ENCODE data around the gene ITPKC.
"Not testable (repeated sequence)": the region's sequence is repeated elsewhere in the genome, so short reads cannot be mapped to it uniquely, and the experiment has no call there.

Gene ITPKC

DNA sequence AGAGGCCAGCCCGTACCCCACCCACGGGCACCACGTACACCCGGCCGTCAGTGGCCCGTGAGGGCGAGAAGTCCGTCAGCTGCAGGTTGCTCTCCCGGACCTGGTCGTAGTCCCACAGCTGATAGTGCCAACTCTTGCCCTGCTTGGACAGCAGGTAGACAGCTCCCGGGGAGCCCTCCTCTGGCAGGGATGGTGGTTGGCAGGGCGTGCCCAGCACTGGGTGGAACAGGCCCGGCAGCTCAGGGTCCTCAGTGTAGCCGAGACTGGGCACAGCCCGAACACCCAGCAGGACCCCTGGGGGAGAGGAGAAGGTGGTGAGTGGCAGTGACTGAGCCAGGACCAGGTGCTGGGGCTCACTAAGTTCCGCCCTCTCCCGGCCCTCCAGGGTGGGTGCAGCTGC, 25.6 kb downstream of the ITPKC start:
- DNase-seq, result no peak

DNA sequence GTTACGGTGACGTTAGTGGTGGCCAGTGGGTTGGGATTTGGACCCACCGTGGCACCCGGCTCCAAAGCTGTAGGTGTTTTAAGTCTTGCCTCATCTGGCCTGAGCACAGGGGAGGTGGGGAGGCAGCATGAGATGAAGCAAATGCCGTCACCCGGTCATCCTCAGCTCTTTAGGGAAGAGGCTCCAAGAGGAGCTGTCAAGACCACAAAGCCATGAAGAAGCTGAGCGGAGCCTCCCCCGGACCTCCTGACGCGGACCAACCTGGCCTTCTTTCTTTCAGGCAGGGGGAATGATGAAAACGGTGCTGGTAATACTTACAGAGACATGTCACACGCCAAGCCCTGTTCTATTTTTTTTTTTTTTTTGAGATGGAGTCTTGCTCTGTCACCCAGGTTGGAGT, 26.0 kb downstream of the ITPKC start:
- no peak for DNase-seq

DNA sequence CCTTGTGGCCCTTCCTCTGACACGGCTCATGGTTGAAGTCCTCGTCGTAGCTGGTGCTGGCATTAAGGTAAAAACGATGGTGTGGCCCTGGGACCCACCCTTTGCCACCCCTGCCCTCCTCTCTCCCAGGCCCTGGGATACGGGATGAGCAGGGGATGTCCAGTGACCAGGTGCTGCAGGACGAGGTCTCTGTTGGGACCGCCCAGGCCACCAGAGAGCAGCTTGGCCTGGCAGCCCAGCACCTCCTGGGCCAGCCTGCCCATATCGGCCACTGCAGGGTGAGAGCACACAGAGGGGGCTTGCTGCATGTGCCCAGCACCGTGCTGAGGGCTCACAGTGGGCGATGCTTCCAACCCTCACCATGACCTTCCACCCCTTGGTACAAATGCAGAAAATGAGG, 27.0 kb downstream of the ITPKC start:
- no peak for DNase-seq

DNA sequence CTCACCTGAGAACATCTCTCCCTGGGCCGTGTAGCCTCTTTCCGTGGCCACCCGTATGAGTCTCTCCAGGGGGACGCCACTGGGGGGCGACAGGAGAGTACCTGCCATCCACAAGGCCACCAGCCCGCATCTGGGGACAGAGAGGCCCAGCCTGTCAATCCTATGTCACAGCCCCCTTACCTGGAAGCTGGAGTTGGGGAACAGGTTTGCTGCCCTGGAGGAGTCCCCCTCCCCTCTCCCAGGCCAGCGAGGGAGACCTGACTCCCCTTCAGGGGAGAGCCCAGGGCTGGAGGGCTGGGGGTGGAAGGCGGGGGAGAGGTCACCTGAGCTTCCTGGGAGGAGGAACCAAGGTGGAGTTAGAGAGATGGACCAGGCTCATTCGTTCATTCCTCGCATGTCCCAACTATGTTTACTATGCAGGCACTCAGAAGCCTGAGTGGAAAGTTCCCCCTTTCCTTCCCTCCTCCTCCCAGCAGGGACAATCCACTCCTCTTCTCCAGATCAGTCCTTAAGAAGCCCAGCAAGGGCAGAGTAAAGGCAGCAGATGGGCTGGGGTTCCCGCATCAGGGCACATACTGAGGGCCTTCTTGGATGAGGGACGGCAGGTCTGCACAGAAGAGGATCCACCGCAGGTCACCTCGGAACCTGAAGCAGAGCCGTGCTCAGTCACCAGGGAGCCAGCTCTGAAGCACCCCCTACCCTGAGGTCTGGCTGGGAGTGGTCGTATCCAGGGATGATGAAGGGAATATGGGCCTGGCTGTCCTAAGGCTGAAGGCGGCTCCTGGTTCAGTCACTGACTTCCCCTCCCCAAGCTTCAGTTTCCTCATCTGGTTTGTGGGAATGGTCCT, 27.9 kb downstream of the ITPKC start:
- DNase-seq, result no peak

DNA sequence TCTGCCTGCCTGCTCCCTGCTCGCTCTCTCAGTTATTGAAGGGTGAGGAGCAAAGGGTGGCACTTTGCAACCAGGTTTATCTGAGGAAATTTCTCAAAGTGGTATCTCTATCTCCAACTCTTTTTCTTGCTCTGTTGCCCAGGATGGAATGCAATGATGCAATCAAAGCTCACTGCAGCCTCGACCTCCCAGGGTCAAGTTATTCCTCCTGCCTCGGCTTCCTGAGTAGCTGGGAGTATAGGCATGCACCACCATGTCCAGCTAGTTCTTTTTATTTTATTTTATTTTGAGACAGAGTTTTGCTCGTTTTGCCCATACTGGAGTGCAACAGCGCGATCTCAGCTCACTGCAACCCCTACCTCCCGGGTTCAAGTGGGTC, 28.5 kb downstream of the ITPKC start:
- DNase-seq, result no peak

DNA sequence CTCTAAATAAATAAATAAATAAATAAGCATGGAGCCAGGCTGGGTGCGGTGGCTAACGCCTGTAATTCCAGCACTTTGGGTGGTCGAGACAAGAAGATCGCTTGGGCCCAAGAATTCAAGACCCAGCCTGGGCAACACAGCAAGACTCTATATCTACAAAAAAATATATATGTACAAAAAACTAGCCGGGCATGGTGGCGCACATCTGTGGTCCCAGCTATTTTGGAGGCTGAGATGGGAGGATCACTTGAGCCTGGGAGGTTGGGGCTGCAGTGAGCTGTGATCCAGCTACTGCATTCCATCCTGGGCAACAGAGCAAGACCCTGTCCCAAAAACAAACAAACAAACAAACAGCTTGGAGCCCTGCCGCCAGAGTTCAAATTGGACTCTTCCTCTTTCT, 30.6 kb downstream of the ITPKC start:
- DNase-seq, result no peak

DNA sequence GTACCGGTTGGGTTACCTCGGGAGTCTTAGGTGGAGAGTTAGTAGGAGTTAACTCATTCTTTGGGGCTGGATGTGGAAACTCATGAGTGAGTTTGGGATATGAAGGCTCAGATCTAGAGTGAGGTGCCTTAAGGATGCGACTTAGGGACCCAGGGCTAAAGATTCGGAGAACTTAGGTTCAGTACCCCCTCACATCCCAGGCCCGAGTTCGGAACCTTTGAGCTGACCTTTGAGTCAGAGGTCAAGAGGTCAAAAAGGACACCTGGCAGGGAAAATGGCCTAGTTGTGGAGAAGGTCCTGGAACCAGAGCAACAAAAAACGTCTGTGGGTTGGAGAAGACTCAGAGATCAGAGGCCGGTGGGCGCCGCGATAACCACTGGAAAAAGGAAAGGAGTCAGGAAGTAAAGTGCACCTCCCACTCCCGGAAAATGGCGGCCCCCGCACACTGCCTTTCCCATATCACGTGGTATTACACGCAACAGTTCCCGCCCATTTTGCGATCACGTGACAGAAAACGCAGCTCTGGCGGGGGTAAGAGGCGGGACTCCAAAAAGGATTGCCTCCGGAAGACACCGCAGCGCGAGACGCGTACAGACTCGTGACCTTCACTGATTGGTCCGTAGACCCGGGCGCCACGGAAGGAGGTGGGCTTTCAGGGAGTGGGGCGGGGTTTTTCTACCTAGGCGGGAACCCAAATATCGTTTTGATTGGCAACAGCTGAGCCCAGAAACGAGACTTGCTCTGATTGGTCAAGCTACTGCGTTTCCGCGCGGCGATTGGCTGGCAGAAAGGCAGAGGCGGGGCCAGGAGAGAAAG, 33.4 kb downstream of the ITPKC start, which contains the start of gene ACTMAP:
ACTMAP (minus strand) TSS at position 420 of the 816 bp plus-strand sequence. CDS start 674 bp downstream, outside the sequence.
- peak; percentile 100 for DNase-seq

DNA sequence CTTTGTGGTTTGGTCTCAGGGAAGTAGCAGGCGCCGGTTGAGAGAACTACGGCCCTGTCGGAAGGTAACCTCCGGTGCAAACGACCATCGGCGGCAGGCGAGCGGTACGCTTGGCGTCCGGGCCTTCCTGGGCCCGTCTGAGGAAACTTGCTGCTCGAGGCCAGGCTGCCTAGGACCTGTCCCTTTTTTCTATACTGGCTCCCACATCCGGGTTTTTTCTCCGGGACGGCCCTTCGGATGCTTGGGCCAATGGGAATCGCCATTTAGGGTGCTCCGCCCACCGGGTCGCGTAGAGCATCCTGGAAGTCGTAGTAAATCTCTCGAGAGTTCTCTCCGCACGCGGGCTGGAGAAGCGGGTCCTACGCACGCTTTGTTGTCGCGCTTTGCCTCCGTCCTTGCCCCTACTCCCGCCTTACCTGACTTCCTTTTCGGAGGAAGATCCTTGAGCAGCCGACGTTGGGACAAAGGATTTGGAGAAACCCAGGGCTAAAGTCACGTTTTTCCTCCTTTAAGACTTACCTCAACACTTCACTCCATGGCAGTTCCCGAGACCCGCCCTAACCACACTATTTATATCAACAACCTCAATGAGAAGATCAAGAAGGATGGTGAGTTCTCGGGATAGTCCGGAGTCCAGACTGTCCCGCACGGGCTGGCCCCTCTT, 34.1 kb downstream of the ITPKC start, which contains the start of gene SNRPA:
SNRPA (plus strand) TSS at position 330 of the 664 bp plus-strand sequence; CDS start at position 536, 206 bp downstream.
- peak; percentile 99 for DNase-seq

DNA sequence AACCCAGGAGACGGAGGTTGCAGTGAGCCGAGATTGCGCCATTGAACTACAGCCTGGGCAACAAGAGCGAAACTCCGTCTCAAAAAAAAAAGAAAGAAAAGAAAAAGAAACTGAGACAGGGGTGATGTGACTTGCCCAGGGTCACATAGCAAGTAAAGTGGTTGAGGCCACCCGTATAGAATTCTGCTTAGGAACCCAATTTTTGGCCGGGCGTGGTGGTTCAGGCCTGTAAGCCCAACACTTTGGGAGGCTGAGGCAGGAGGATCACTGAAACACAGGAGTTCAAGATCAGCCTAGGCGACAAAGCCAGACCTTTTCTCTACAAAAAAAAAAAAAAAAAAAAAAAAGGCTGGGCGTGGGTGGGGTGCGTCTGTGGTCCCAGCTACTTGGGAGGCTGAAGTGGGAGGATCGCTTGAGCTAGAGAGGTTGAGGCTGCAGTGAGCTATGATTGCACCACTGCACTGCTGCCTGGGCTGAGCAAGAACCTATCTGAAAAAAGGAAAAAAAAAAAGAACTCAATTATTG, 35.4 kb downstream of the ITPKC start:
- no peak for DNase-seq

DNA sequence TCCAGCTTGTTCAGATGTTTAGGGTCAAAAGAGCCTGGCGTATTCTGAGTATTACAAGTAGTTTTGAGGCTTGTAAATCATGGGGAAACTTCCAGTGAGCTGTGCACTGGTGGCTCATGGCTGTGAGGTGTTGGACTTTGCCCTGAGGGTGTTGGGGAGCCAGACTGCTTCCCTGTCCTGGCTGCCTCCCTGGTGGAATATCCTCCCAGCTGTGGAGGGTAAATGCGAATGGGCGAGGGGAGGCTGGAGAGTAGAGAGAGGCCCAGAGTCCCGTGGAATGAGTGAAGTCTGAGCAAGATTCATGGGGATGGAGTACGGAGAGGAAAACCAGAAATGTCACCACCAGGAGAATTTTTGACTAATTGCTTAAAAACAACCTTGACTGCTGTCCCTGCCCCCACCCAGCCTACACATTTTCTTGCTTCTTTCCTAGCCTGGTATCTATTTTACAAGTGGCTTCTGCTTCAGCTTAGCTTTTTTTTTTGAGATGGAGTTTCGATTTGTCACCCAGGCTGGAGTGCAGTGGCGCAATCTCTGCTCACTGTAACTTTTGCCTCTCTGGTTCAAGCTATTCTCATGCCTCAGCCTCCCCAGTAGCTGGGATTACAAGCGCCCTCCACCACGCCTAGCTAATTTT, 37.8 kb downstream of the ITPKC start:
- DNase-seq, result no peak

DNA sequence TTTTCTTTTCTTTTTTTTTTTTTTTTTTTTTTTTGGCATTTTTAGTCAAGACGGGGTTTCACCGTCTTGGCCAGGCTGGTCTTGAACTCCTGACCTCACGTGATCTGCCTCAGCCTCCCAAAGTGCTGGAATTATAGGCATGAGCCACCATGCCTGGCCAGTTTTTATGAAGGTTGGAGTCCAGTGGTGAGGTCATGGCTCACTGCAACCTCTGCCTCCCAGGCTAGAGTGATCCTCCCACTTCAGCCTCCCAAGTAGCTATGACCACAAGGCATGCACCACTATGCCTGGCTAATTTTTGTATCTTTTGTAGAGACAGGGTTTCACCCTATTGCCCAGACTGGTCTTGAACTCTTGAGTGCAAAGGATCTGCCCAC, 38.3 kb downstream of the ITPKC start:
- DNase-seq, result no peak

DNA sequence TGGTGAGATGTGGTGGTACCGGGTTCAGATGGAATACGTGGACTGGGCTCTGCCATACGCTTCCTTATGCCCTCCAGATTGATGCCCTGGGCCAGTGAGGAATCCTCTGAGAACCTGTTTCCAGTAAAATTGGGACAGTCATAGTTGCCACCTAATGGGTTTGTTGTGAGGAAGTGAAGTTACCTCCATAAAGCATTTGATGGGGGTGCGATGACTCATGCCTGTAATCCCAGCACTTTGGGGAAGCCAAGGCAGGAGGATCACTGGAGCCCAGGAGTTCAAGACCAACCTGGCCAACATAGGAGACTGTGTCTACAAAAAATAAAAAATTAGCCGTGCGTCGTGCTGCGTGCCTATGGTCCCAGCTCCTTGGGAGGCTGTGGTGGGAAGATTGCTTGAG, 38.9 kb downstream of the ITPKC start:
- DNase-seq, result no peak

DNA sequence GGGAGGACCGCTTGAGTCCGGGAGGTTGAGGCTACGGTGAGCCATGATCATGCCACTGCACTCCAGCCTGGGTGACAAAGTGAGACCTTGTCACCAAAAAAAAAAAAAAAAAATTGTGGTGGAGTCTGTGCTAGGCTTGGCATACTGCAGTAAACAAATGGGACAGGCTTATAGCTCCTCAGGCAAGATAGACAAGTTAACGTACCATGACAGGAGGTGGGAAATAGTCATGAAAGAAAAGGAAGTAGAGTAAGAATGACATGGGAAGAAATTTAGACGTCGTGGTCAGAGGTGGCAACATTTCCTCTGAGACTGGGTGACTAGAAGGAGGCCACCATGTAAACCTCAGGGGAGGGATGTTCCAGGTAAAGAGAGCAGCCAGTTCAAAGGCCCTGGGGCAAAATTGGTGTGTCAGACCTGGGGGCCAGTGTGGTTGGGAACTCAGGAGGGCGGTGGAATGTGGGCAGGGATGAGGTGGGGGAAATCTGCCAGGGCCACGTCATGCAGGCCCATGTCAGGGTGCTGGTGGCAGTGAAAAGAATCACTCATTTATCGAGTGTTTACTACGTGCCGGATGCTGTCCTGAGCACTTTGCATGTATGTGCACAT, 39.7 kb downstream of the ITPKC start:
- DNase-seq, result no peak

DNA sequence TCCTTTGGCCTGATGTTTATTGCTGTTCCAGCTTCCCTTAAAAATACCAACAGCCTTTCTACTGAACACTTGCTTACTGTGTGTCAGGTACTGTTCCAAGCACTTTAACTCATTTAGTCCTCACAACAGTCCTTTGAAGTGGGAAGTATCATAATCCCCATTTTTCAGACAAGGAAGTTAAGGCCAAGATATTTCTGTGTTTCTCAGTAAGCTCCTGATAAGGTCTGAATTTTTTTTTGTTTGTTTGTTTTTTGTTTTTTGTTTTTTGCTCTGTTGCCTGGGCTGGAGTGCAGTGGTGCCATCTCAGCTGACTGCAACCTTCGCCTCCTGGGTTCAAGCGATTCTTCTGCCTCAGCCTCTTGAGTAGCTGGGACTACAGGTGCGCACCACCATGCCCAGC, 41.6 kb downstream of the ITPKC start:
- DNase-seq, result no peak

DNA sequence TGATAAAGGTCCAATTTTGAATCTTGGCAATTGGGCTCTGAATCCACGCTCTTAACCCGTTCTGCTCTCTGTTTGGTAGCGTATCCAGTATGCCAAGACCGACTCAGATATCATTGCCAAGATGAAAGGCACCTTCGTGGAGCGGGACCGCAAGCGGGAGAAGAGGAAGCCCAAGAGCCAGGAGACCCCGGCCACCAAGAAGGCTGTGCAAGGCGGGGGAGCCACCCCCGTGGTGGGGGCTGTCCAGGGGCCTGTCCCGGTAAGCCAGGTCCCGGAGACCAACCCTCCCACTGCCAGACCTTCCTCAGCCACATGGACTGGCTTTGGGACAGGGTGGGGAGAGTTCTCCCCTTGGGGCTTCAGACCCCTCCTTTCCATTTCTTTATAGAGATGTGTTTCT, 42.4 kb downstream of the ITPKC start:
- no peak for DNase-seq

DNA sequence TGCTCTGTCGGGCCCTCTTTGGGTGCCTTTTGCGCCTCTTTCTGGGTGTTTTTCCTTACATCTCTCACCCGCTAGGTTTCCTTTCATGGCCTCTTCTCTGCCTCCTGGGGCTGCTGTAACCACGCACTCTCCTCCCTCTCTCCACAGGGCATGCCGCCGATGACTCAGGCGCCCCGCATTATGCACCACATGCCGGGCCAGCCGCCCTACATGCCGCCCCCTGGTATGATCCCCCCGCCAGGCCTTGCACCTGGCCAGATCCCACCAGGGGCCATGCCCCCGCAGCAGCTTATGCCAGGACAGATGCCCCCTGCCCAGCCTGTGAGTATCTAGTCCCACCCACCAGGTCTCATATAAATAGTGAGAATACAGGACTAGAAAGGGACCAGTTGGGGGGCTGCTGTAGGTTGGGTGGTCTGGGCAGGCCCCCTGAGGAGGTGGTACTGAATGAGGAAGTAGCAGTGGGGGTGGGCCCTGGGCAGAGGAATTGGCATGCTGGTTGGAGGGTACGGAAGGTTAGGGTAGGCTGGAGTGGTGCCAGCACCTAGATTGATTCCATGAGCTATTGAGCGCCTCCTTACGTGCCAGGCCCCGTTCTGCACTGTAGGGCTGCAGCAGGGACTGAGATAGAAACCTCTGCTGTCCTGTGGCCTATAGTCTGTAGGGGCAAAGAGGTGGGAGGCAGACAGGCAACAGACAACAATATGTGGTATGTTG, 46.0 kb downstream of the ITPKC start:
- no peak for DNase-seq

DNA sequence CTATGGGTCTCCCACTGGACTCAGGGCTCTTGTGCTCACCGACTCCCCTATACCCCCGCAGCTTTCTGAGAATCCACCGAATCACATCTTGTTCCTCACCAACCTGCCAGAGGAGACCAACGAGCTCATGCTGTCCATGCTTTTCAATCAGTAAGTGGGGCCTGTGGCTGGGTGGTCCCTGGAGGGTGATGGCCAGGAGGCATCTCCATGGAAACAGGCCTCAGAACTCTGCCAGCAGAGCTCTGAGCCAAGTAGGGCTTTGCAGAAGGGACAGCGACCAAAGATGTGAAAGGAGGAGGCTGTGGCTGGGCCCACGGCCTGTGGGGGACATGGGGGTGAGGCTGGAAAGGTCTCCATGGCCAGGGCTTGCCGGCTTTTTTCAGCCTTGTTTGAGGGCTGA, 46.6 kb downstream of the ITPKC start:
- DNase-seq, result no peak

DNA sequence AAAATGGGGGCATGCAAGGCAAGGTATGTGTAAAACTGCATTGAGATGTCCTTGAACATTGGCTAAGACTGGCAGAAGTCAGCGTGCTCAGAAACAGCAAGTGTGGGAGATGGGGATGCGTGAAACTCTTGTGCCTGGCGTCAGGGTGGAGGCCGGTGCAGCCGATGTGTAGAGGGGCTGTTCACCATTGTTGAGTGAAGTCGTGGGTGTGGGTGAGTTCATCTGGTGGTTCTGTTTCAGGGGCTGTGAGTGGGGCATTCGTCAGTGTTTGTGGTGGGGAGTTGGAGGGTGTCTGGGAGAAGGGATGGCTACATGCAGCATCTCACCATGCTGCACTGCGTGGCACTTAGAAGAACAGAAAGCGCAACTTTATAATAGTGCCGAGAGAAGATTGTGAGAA, 47.1 kb downstream of the ITPKC start:
- DNase-seq, result no peak

DNA sequence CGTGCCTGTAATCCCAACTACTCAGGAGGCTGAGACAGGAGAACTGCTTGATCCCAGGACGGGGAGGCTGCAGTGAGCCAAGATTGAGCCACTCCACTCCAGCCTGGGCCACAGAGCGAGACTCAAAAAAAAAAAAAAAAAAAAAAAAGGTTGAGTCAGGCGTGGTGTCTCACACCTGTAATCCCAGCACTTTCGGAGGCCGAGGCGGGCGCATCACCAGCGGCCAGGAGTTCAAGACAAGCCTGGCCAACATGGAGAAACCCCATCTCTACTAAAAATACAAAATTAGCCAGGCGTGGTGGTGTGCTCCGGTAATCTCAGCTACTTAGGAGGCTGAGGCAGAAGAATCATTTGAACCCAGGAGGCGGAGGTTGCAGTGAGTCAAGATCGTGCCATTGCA, 49.5 kb downstream of the ITPKC start:
- not testable (repeated sequence) for DNase-seq

DNA sequence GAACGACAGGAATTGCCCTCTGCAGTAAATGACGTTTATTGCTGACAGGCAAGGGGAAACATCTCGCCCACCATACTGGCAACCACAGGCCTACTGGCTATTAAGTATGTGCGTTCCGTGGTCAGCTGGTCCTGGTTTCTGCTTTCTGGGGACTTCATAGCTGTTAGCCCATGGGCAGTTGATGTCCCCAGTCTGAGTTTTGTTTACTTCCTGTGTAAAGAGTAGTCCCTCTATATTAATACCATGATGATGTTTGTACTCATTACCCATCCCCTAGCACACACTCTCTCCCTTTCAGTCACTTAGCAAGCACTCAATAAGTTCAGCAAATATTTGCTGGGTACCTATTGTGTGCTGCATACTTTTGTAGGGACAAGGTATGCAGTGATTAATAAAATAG, 52.0 kb downstream of the ITPKC start:
- DNase-seq, result no peak

DNA sequence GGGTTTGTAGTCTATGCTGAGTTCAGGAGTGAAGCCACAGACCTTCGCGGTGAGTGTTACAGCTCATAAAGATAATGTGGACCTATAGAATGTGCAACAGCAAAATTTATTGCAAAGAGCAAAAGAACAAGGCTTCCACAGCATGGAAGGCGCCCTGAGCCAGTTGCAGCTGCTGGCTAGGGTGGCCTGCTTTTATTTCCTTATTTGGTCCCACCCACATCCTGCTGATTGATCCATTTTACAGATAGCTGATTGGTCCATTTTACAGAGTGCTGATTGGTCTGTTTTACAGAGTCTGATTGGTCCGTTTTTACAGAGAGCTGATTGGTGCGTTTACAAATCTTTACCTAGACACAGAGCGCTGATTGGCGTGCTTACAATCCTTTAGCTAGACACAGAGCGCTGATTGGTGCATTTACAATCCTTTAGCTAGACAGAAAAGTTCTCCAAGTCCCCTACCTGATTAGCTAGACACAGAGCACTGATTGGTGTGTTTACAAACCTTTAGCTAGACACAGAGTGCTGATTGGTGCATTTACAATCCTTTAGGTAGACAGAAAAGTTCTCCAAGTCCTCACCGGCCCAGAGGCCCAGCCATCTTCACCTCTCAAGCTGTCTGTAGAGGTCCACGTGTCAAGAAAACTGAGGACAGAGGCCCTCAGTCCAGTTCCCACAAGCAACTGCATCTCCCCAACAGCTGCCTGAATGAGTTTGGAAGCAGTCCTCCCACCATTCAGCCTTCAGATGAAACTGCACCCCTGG, 54.4 kb downstream of the ITPKC start:
- peak; percentile 59 for DNase-seq

All from NCI-H69 (cell line).